ENCODE data around the gene USP17L25.
"Not testable (repeated sequence)": the region's sequence is repeated elsewhere in the genome, so short reads cannot be mapped to it uniquely, and the experiment has no call there.

USP17L25 gene, protein sequence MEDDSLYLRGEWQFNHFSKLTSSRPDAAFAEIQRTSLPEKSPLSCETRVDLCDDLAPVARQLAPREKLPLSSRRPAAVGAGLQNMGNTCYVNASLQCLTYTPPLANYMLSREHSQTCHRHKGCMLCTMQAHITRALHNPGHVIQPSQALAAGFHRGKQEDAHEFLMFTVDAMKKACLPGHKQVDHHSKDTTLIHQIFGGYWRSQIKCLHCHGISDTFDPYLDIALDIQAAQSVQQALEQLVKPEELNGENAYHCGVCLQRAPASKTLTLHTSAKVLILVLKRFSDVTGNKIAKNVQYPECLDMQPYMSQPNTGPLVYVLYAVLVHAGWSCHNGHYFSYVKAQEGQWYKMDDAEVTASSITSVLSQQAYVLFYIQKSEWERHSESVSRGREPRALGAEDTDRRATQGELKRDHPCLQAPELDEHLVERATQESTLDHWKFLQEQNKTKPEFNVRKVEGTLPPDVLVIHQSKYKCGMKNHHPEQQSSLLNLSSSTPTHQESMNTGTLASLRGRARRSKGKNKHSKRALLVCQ

DNA sequence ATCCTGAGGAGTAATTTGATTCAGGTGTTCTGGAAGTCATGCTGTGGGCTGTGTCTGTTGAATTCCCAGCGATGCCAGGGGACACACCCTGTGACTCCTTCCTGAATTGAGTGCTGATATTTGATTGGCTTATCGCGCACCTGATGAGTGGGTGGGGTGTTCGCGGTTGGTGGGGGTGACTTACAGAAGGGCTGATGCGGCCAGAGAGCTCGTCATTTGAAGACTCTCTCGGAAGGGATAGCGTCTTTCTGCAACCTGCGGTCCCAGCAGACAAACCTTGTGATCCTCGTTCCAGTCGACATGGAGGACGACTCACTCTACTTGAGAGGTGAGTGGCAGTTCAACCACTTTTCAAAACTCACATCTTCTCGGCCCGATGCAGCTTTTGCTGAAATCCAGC lies at the start of gene USP17L25:
Gene USP17L25 (plus strand): TSS at position 301 of the 400 bp plus-strand sequence. CDS start 0 bp downstream, at position 301.
- not testable (repeated sequence) for H3K9me3 Mint-ChIP-seq; H3K36me3 Mint-ChIP-seq; H3K27me3 Mint-ChIP-seq; DNase-seq; H3K4me3 Mint-ChIP-seq; H3K27ac Mint-ChIP-seq; H3K4me1 Mint-ChIP-seq; ATAC-seq (replicated peaks)

DNA sequence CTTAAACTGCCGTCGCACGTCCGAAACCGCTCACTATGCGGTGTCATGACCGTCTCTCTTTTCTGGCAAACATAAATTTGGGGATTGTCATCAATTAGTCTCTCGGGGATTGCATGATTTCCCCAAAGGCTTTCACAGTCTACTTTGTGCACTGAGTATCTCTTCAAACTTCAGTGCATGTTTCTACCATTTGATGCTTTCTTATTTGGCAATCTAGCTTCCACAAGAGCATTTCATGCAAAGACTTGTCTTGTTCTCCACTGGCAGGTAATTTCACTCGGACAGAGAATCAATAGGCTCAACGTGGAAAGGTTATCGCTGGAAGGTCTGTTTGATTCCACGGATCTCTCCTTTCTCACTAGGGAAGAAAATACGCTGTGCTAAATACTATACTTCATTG lies 5.5 kb upstream of the USP17L25 start:
- not testable (repeated sequence) for DNase-seq; H3K4me1 Mint-ChIP-seq; H3K27me3 Mint-ChIP-seq; H3K36me3 Mint-ChIP-seq; H3K4me3 Mint-ChIP-seq; ATAC-seq (replicated peaks); H3K9me3 Mint-ChIP-seq; H3K27ac Mint-ChIP-seq

DNA sequence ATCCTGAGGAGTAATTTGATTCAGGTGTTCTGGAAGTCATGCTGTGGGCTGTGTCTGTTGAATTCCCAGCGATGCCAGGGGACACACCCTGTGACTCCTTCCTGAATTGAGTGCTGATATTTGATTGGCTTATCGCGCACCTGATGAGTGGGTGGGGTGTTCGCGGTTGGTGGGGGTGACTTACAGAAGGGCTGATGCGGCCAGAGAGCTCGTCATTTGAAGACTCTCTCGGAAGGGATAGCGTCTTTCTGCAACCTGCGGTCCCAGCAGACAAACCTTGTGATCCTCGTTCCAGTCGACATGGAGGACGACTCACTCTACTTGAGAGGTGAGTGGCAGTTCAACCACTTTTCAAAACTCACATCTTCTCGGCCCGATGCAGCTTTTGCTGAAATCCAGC lies 4.8 kb upstream of the USP17L25 start, which contains the start of gene USP17L24:
Gene USP17L24 (plus strand): TSS at position 301 of the 400 bp plus-strand sequence. CDS start 0 bp downstream, at position 301.
- not testable (repeated sequence) for H3K4me1 Mint-ChIP-seq; H3K9me3 Mint-ChIP-seq; H3K36me3 Mint-ChIP-seq; H3K27ac Mint-ChIP-seq; H3K27me3 Mint-ChIP-seq; DNase-seq; H3K4me3 Mint-ChIP-seq; ATAC-seq (replicated peaks)

DNA sequence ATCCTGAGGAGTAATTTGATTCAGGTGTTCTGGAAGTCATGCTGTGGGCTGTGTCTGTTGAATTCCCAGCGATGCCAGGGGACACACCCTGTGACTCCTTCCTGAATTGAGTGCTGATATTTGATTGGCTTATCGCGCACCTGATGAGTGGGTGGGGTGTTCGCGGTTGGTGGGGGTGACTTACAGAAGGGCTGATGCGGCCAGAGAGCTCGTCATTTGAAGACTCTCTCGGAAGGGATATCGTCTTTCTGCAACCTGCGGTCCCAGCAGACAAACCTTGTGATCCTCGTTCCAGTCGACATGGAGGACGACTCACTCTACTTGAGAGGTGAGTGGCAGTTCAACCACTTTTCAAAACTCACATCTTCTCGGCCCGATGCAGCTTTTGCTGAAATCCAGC lies 4.6 kb downstream of the USP17L25 start, which contains the start of gene USP17L26:
Gene USP17L26 (plus strand): TSS at position 301 of the 400 bp plus-strand sequence. CDS start 0 bp downstream, at position 301.
- H3K9me3 Mint-ChIP-seq; H3K36me3 Mint-ChIP-seq; H3K27me3 Mint-ChIP-seq; DNase-seq; H3K27ac Mint-ChIP-seq; ATAC-seq (replicated peaks); H3K4me1 Mint-ChIP-seq; H3K4me3 Mint-ChIP-seq: not testable (repeated sequence)

DNA sequence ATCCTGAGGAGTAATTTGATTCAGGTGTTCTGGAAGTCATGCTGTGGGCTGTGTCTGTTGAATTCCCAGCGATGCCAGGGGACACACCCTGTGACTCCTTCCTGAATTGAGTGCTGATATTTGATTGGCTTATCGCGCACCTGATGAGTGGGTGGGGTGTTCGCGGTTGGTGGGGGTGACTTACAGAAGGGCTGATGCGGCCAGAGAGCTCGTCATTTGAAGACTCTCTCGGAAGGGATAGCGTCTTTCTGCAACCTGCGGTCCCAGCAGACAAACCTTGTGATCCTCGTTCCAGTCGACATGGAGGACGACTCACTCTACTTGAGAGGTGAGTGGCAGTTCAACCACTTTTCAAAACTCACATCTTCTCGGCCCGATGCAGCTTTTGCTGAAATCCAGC lies 9.4 kb downstream of the USP17L25 start, which contains the start of gene USP17L5:
Gene USP17L5 (plus strand): TSS at position 301 of the 400 bp plus-strand sequence. CDS start 0 bp downstream, at position 301.
- not testable (repeated sequence) for H3K36me3 Mint-ChIP-seq; ATAC-seq (replicated peaks); DNase-seq; H3K4me1 Mint-ChIP-seq; H3K9me3 Mint-ChIP-seq; H3K4me3 Mint-ChIP-seq; H3K27me3 Mint-ChIP-seq; H3K27ac Mint-ChIP-seq

DNA sequence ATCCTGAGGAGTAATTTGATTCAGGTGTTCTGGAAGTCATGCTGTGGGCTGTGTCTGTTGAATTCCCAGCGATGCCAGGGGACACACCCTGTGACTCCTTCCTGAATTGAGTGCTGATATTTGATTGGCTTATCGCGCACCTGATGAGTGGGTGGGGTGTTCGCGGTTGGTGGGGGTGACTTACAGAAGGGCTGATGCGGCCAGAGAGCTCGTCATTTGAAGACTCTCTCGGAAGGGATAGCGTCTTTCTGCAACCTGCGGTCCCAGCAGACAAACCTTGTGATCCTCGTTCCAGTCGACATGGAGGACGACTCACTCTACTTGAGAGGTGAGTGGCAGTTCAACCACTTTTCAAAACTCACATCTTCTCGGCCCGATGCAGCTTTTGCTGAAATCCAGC lies 14.1 kb downstream of the USP17L25 start, which contains the start of gene USP17L27:
Gene USP17L27 (plus strand): TSS at position 301 of the 400 bp plus-strand sequence. CDS start 0 bp downstream, at position 301.
- H3K27me3 Mint-ChIP-seq; DNase-seq; H3K9me3 Mint-ChIP-seq; ATAC-seq (replicated peaks); H3K4me3 Mint-ChIP-seq; H3K27ac Mint-ChIP-seq; H3K36me3 Mint-ChIP-seq; H3K4me1 Mint-ChIP-seq: not testable (repeated sequence)

DNA sequence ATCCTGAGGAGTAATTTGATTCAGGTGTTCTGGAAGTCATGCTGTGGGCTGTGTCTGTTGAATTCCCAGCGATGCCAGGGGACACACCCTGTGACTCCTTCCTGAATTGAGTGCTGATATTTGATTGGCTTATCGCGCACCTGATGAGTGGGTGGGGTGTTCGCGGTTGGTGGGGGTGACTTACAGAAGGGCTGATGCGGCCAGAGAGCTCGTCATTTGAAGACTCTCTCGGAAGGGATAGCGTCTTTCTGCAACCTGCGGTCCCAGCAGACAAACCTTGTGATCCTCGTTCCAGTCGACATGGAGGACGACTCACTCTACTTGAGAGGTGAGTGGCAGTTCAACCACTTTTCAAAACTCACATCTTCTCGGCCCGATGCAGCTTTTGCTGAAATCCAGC lies 18.9 kb downstream of the USP17L25 start, which contains the start of gene USP17L28:
Gene USP17L28 (plus strand): TSS at position 301 of the 400 bp plus-strand sequence. CDS start 0 bp downstream, at position 301.
- H3K4me1 Mint-ChIP-seq; H3K36me3 Mint-ChIP-seq; H3K27me3 Mint-ChIP-seq; H3K27ac Mint-ChIP-seq; ATAC-seq (replicated peaks); H3K4me3 Mint-ChIP-seq; DNase-seq; H3K9me3 Mint-ChIP-seq: not testable (repeated sequence)

DNA sequence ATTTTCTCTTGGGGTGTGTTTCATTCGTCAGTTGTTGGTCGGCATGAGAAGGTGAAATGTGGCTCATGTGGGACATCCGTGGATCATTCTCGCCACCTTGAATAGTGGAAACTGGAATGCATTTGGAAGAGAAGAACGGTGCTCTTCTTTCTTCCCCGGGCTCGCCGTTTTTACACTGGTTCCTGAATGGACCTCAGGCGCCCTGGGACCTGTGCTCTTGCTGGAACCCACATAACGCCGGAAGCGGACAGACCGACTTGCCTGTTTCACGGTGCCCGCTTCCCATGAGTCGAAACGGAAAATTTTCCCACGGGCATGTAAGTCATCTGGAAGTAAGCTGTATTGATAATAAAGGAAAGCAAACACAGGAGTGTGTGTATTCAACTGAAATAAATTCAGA lies 21.2 kb downstream of the USP17L25 start:
- DNase-seq; H3K27ac Mint-ChIP-seq; H3K9me3 Mint-ChIP-seq; H3K27me3 Mint-ChIP-seq; ATAC-seq (replicated peaks); H3K36me3 Mint-ChIP-seq; H3K4me1 Mint-ChIP-seq; H3K4me3 Mint-ChIP-seq: not testable (repeated sequence)

DNA sequence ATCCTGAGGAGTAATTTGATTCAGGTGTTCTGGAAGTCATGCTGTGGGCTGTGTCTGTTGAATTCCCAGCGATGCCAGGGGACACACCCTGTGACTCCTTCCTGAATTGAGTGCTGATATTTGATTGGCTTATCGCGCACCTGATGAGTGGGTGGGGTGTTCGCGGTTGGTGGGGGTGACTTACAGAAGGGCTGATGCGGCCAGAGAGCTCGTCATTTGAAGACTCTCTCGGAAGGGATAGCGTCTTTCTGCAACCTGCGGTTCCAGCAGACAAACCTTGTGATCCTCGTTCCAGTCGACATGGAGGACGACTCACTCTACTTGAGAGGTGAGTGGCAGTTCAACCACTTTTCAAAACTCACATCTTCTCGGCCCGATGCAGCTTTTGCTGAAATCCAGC lies 23.6 kb downstream of the USP17L25 start, which contains the start of gene USP17L29:
Gene USP17L29 (plus strand): TSS at position 301 of the 400 bp plus-strand sequence. CDS start 0 bp downstream, at position 301.
- not testable (repeated sequence) for H3K27ac Mint-ChIP-seq

DNA sequence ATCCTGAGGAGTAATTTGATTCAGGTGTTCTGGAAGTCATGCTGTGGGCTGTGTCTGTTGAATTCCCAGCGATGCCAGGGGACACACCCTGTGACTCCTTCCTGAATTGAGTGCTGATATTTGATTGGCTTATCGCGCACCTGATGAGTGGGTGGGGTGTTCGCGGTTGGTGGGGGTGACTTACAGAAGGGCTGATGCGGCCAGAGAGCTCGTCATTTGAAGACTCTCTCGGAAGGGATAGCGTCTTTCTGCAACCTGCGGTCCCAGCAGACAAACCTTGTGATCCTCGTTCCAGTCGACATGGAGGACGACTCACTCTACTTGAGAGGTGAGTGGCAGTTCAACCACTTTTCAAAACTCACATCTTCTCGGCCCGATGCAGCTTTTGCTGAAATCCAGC lies 33.1 kb downstream of the USP17L25 start, which contains the start of gene USP17L30:
Gene USP17L30 (plus strand): TSS at position 301 of the 400 bp plus-strand sequence. CDS start 0 bp downstream, at position 301.
- not testable (repeated sequence) for H3K4me1 Mint-ChIP-seq; H3K27me3 Mint-ChIP-seq; H3K27ac Mint-ChIP-seq; ATAC-seq (replicated peaks); DNase-seq; H3K4me3 Mint-ChIP-seq; H3K36me3 Mint-ChIP-seq; H3K9me3 Mint-ChIP-seq

More for the DNA sequence above, 23.6 kb downstream of the USP17L25 start, which contains the start of gene USP17L29:
- H3K4me3 Mint-ChIP-seq; H3K4me1 Mint-ChIP-seq; H3K27me3 Mint-ChIP-seq; ATAC-seq (replicated peaks); DNase-seq; H3K9me3 Mint-ChIP-seq; H3K36me3 Mint-ChIP-seq: not testable (repeated sequence)

DNA sequence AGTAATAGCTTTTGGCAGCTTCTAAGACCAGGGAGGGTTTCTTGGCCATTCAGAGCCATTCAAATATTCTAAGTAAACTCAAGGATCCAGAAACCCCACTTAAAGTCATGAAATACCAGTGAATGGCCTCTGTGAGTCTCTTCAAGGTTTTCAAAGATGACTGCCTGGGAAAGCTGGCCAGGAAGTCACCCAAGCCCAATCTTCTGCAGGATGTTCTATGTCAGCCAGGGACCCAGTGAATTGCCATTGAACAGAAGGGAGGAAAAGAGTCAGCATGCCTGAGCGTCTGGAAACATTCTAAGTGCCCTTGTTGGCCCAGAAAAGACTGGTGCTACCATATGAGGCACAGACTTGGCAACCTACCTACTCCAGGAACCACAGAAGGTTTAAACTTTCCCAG lies 50.2 kb downstream of the USP17L25 start:
- not testable (repeated sequence) for H3K27me3 Mint-ChIP-seq; DNase-seq; H3K4me3 Mint-ChIP-seq; ATAC-seq (replicated peaks); H3K4me1 Mint-ChIP-seq; H3K9me3 Mint-ChIP-seq; H3K36me3 Mint-ChIP-seq; H3K27ac Mint-ChIP-seq
